Measurements from ENCODE around the gene PANX3.

- TF ChIP-seq, protein P1, sequence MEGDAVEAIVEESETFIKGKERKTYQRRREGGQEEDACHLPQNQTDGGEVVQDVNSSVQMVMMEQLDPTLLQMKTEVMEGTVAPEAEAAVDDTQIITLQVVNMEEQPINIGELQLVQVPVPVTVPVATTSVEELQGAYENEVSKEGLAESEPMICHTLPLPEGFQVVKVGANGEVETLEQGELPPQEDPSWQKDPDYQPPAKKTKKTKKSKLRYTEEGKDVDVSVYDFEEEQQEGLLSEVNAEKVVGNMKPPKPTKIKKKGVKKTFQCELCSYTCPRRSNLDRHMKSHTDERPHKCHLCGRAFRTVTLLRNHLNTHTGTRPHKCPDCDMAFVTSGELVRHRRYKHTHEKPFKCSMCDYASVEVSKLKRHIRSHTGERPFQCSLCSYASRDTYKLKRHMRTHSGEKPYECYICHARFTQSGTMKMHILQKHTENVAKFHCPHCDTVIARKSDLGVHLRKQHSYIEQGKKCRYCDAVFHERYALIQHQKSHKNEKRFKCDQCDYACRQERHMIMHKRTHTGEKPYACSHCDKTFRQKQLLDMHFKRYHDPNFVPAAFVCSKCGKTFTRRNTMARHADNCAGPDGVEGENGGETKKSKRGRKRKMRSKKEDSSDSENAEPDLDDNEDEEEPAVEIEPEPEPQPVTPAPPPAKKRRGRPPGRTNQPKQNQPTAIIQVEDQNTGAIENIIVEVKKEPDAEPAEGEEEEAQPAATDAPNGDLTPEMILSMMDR (optimal IDR thresholded peaks at IDR 0.05 in 1 of 3, IDR thresholded peaks at IDR 0.05 in 1 of 3, conservative IDR thresholded peaks at IDR 0.05 in 1 of 3; ENCODE audit: extremely low read depth in 1 of 3, insufficient read depth in 2 of 3, low read length in 3 of 3), result no peak
- no peak for TF ChIP-seq EZH2 (IDR thresholded peaks at IDR 0.05; ENCODE audit: low read length)
These were observed 50.3 kb downstream of the PANX3 start for GRCh38 chr11:124661553-124661952.
